HepG2 (cell line): ENCODE data around the gene GNB3. TPM values are rescaled to one million over a fixed set of nuclear protein-coding genes. Genes with fewer than 3 reads are reported as not detected.

Experiments used
- ATAC-seq: fragments of 200-7000 bp; cut with Tn5 transposase; 3 replicates; pipeline ENCODE4 v1.9.1; 2020; ENCODE audit warnings: mild to moderate bottlenecking, moderate library complexity
- BruUV-seq: library from RNA; stranded (reverse); fragments of 400-500 nt; replicated peaks from 2 replicates; lab custom pipeline; 2021; lab: Mats Ljungman, UMichigan
- CTCF ChIA-PET: fragments of 300-600 bp; formaldehyde crosslinking; extraction: SDS; loops from one replicate; lab custom pipeline; 2021; ENCODE audit warnings: low total read pairs, inconsistent platforms, low intra/inter-chr PET ratio; lab: Yijun Ruan, JAX
- POLR2A ChIA-PET: fragments of 350-600 bp; sonication (Branson Sonifier 250); formaldehyde crosslinking; loops from one replicate; lab custom pipeline; 2020; ENCODE audit warnings: antibody characterized with exemption, inconsistent platforms; lab: Yijun Ruan, JAX
- DNase-seq: peaks from one replicate; pipeline ENCODE4 v3.0.0-alpha.2; 2015; ENCODE audit warnings: low spot score
- FAIRE-seq: peaks from 3 replicates; lab custom pipeline; 2011; peaks lifted over from hg19 to GRCh38; lab: Jason Lieb, UNC
- H2AFZ ChIP-seq: one replicate; pipeline ENCODE4 v1.6.1; 2011; ENCODE audit warnings: low read length, inconsistent platforms
- H3K27ac ChIP-seq: fragments of 300-600 bp; 3 replicates; pipeline ENCODE4 v1.8.0; 2011; ENCODE audit warnings: mixed run types, mild to moderate bottlenecking, mixed read lengths, low read length, inconsistent platforms; ENCODE audit not compliant: insufficient read depth; ENCODE audit errors: extremely low read length
- H3K27me3 ChIP-seq, 2 experiments: fragments of 200-600 bp in 1 of 2; 2 replicates in 1 of 2; 3 replicates in 1 of 2; pipeline versions ENCODE4 v1.6.0 to v1.8.0; 2011; ENCODE audit warnings: low read length in 2 of 2, mild to moderate bottlenecking in 2 of 2, moderate library complexity in 2 of 2, inconsistent platforms in 1 of 2; ENCODE audit not compliant: insufficient read depth in 2 of 2, control insufficient read depth in 1 of 2
- H3K36me3 ChIP-seq, 2 experiments: fragments of 200-600 bp in 1 of 2; replicated peaks in 1 of 2; 2 replicates in 1 of 2; 3 replicates in 1 of 2; pipeline versions ENCODE4 v1.5.1 to v1.8.0; 2011; ENCODE audit warnings: low read length in 2 of 2, inconsistent platforms in 1 of 2; ENCODE audit not compliant: insufficient read depth in 2 of 2, control insufficient read depth in 1 of 2
- H3K4me1 ChIP-seq: 2 replicates; pipeline ENCODE4 v1.5.1; 2012; ENCODE audit warnings: low read length, inconsistent platforms; ENCODE audit not compliant: insufficient read depth
- H3K4me2 ChIP-seq: 2 replicates; pipeline ENCODE4 v1.6.0; 2011; ENCODE audit warnings: low read depth, low read length, inconsistent platforms
- H3K4me3 ChIP-seq, 3 experiments: fragments of 200-600 bp in 1 of 3; sonication (generic), shearing (Covaris generic) in 1 of 3; replicated peaks in 1 of 3; 2 replicates each; pipeline ENCODE4 v1.5.1; 2011 to 2016; ENCODE audit warnings: low read length in 3 of 3, inconsistent platforms in 2 of 3, low read depth in 2 of 3, mild to moderate bottlenecking in 2 of 3, control low read depth in 1 of 3, mixed read lengths in 1 of 3; ENCODE audit not compliant: insufficient read depth in 1 of 3
- H3K79me2 ChIP-seq: one replicate; pipeline ENCODE4 v1.6.1; 2011; ENCODE audit warnings: low read length, inconsistent platforms; ENCODE audit not compliant: insufficient read depth
- H3K9ac ChIP-seq: 2 replicates; pipeline ENCODE4 v1.6.0; 2011; ENCODE audit warnings: mild to moderate bottlenecking, low read depth, low read length, inconsistent platforms; ENCODE audit not compliant: insufficient read depth
- H3K9me3 ChIP-seq: 2 replicates; pipeline ENCODE4 v1.5.1; 2012; ENCODE audit warnings: mild to moderate bottlenecking, low read length
- H4K20me1 ChIP-seq: 2 replicates; pipeline ENCODE4 v1.6.0; 2011; ENCODE audit warnings: inconsistent platforms, mild to moderate bottlenecking, low read length, moderate library complexity; ENCODE audit not compliant: insufficient read depth
- ARID2 ChIP-seq: sonication (generic); formaldehyde crosslinking; IDR thresholded peaks from 2 replicates; pipeline ENCODE4 v1.8.1; 2022; ENCODE audit warnings: mild to moderate bottlenecking, missing genetic modification reagents, borderline replicate concordance
- ATF5 ChIP-seq: sonication (generic); formaldehyde crosslinking; IDR thresholded peaks from 2 replicates; pipeline ENCODE4 v1.4.0; 2020; ENCODE audit warnings: mild to moderate bottlenecking, low read depth, missing genetic modification reagents
- BRD4 ChIP-seq: sonication (generic); formaldehyde crosslinking; IDR thresholded peaks from 2 replicates; pipeline ENCODE4 v1.4.0; 2020; ENCODE audit warnings: missing genetic modification reagents
- DNMT3B ChIP-seq: conservative IDR thresholded peaks from 2 replicates; pipeline ENCODE4 v1.6.1; 2016; ENCODE audit warnings: missing biosample characterization, control low read depth
- GABPB1 ChIP-seq: IDR thresholded peaks from 2 replicates; pipeline ENCODE4 v1.6.1; 2016; ENCODE audit warnings: mild to moderate bottlenecking, missing genetic modification reagents, moderate library complexity, missing compliant biosample characterization
- GATA4 ChIP-seq: sonication (generic); IDR thresholded peaks from 2 replicates; pipeline ENCODE4 v1.6.1; 2016; ENCODE audit warnings: antibody characterized with exemption, low read depth, borderline replicate concordance
- GATAD2A ChIP-seq: IDR thresholded peaks from 2 replicates; pipeline ENCODE4 v1.6.1; 2016
- GPN1 ChIP-seq: sonication (generic); formaldehyde crosslinking; IDR thresholded peaks from 2 replicates; pipeline ENCODE4 v1.5.1; 2020; ENCODE audit warnings: missing genetic modification reagents, borderline replicate concordance
- HDAC1 ChIP-seq: sonication (generic); formaldehyde crosslinking; IDR thresholded peaks from 2 replicates; pipeline ENCODE4 v1.5.1; 2020; ENCODE audit warnings: mild to moderate bottlenecking, missing genetic modification reagents
- HDAC6 ChIP-seq: fragments of 200-600 bp; sonication (generic); IDR thresholded peaks from 2 replicates; pipeline ENCODE4 v1.7.0; 2017; ENCODE audit warnings: mild to moderate bottlenecking, antibody characterized with exemption, low read length, low read depth
- JUN ChIP-seq: sonication (generic); formaldehyde crosslinking; IDR thresholded peaks from 2 replicates; pipeline ENCODE4 v1.4.0; 2020; ENCODE audit warnings: mild to moderate bottlenecking, missing genetic modification reagents
- KDM6A ChIP-seq: IDR thresholded peaks from 2 replicates; pipeline ENCODE4 v1.6.1; 2016; ENCODE audit warnings: low read depth
- MBNL3 ChIP-seq: fragments of 250-450 bp; sonication (Bioruptor Pico); conservative IDR thresholded peaks from 2 replicates; pipeline ENCODE4 v1.8.0; 2022; ENCODE audit warnings: mild to moderate bottlenecking, inconsistent platforms
- MEF2D ChIP-seq: sonication (generic); formaldehyde crosslinking; IDR thresholded peaks from 2 replicates; pipeline ENCODE4 v1.5.1; 2020; ENCODE audit warnings: mild to moderate bottlenecking, missing genetic modification reagents
- NFATC3 ChIP-seq: sonication (generic); formaldehyde crosslinking; IDR thresholded peaks from 2 replicates; pipeline ENCODE4 v1.5.1; 2020; ENCODE audit warnings: mild to moderate bottlenecking, missing genetic modification reagents
- NFE2L1 ChIP-seq: sonication (generic); formaldehyde crosslinking; IDR thresholded peaks from 2 replicates; pipeline ENCODE4 v1.4.0; 2020; ENCODE audit warnings: missing genetic modification reagents, mild to moderate bottlenecking, borderline replicate concordance
- PLRG1 ChIP-seq: fragments of 450-650 bp; conservative IDR thresholded peaks from 2 replicates; pipeline ENCODE4 v1.6.1; 2016
- SIX4 ChIP-seq: sonication (generic); formaldehyde crosslinking; IDR thresholded peaks from 2 replicates; pipeline ENCODE4 v1.4.0; 2020; ENCODE audit warnings: missing genetic modification reagents
- SP5 ChIP-seq: IDR thresholded peaks from 2 replicates; pipeline ENCODE4 v1.6.1; 2016; ENCODE audit warnings: low read depth, borderline replicate concordance
- SRF ChIP-seq: IDR thresholded peaks from 2 replicates; pipeline ENCODE4 v1.6.1; 2011; ENCODE audit warnings: mild to moderate bottlenecking, low read depth, low read length, moderate library complexity
- TARDBP ChIP-seq: sonication (generic); formaldehyde crosslinking; IDR thresholded peaks from 2 replicates; pipeline ENCODE4 v1.8.0; 2022; ENCODE audit warnings: mild to moderate bottlenecking, missing genetic modification reagents
- TMF1 ChIP-seq: sonication (generic); formaldehyde crosslinking; IDR thresholded peaks from 2 replicates; pipeline ENCODE4 v1.8.1; 2022; ENCODE audit warnings: low read depth, missing genetic modification reagents
- U2AF1 ChIP-seq: fragments of 200-400 bp; formaldehyde crosslinking; optimal IDR thresholded peaks from 2 replicates; pipeline ENCODE3; 2017; ENCODE audit warnings: mild to moderate bottlenecking, low read depth, low read length
- ZBTB25 ChIP-seq: IDR thresholded peaks from 2 replicates; pipeline ENCODE4 v1.6.1; 2018; ENCODE audit warnings: missing genetic modification reagents
- ZFP36 ChIP-seq: fragments of 150-350 bp; IDR thresholded peaks from 2 replicates; pipeline ENCODE4 v1.6.1; 2018; ENCODE audit warnings: borderline replicate concordance, low read length, low read depth; ENCODE audit not compliant: partially characterized antibody
- ZNF282 ChIP-seq: fragments of 450-650 bp; IDR thresholded peaks from 2 replicates; pipeline ENCODE4 v1.6.1; 2018; ENCODE audit not compliant: partially characterized antibody
- ZNF382 ChIP-seq: sonication (generic); formaldehyde crosslinking; IDR thresholded peaks from 2 replicates; pipeline ENCODE4 v1.5.0; 2020; ENCODE audit warnings: missing genetic modification reagents, mild to moderate bottlenecking, borderline replicate concordance
- ZNF577 ChIP-seq: sonication (generic); formaldehyde crosslinking; IDR thresholded peaks from 2 replicates; pipeline ENCODE4 v1.4.0; 2020; ENCODE audit warnings: mild to moderate bottlenecking, low read depth, missing genetic modification reagents, borderline replicate concordance
- ZSCAN9 ChIP-seq: IDR thresholded peaks from 2 replicates; pipeline ENCODE4 v1.6.1; 2016; ENCODE audit warnings: borderline replicate concordance
- WGBS: methylation state at CpG from one replicate; pipeline ENCODE4 v1.1.6; 2017; ENCODE audit warnings: low lambda C conversion rate; 5-methylcytosine and 5-hydroxymethylcytosine counted together
- in situ Hi-C: cut with HindIII; loops from 2 replicates; pipeline ENCODE4 v1.10.0; 2017; ENCODE audit warnings: low pct_unique_long_range_greater_than_20kb; ENCODE audit not compliant: extremely low pct_ligation_motif_present
- intact Hi-C: fragments of 100-400 bp; cut with micrococcal nuclease; formaldehyde crosslinking; loops from one replicate; pipeline ENCODE4 v1.10.0; 2022; ENCODE audit not compliant: unreplicated experiment
- polyA plus RNA-seq, 8 experiments: library from polyadenylated mRNA; depleted of rRNA in 3 of 8; stranded (reverse) in 7 of 8; unstranded in 1 of 8; fragments of >200 nt; fragmentation: Illumina TruSeq in 4 of 8; extraction: Trizol in 4 of 8; gene quantifications; 2 replicates each; pipeline versions ENCODE4 v1.2.1 to v1.2.3, GENCODE V29; 2011 to 2016; ENCODE audit warnings: low read depth in 4 of 8, missing spikeins in 1 of 8, mixed read lengths in 1 of 8; ENCODE audit not compliant: insufficient read depth in 1 of 8
- total RNA-seq, 5 experiments: library from RNA; depleted of rRNA; stranded (reverse); fragments of >200 nt; fragmentation: Illumina TruSeq; extraction: Trizol; gene quantifications; 2 replicates each; pipeline ENCODE4 v1.2.3, GENCODE V29; 2016; ENCODE audit warnings: low read depth in 1 of 5

GNB3 gene
- total and polyA plus RNA-seq, 2 of the 13 experiments (the other 11 are each of a cell fraction or from before 2014, with no cell fraction given), result 1.3 to 3.6 TPM

GRCh38 chr12:6866920-6867412 is 26.2 kb downstream of the GNB3 start:
- peaks cover 41% of the 10 kb centered on the region for H4K20me1 ChIP-seq
- FAIRE-seq (no peak), ATAC-seq (peak; percentile 10), DNase-seq (no peak)
- H3K9me3 ChIP-seq, result no peaks in the 10 kb centered on the region
- in situ Hi-C loops, result no loop called here
- H3K27me3 ChIP-seq, result no peaks in the 10 kb centered on the region; a peak in 1 of 5 replicates
- H3K36me3 ChIP-seq, result peaks cover 18 to 39% of the 10 kb centered on the region in 2 experiments
- H3K4me1 ChIP-seq, result peaks cover 43% of the 10 kb centered on the region
- H2AFZ ChIP-seq, result no peak overlapping the region
- no TSS peak for BruUV-seq
- ChIA-PET POLR2A (interaction anchor here (0.9 to 6.0 kb wide), 12 partner anchors 10 to 178 kb away, joined by 3 to 132 read pairs (median 6); partner anchors contain the start of genes C12orf57, CDCA3, MLF2 and RNU7-1), CTCF (no interaction called here)
- intact Hi-C loops, result no loop called here
- WGBS, result no CpG with 5 or more reads among the region's 33 CpGs
- peak overlapping the region; percentile 98 for H3K4me2 ChIP-seq
- no peak overlapping the region for H3K27ac ChIP-seq
- H3K9ac ChIP-seq, result peak overlapping the region; percentile 69
- peaks cover 29% of the 10 kb centered on the region for H3K79me2 ChIP-seq
- H3K4me3 ChIP-seq, result peak overlapping the region; percentile 59 to 92 (median 88); a peak in 5 of 6 replicates
- TF ChIP-seq ZNF382 (CRISPR knock-in tag), result no peak
- TF ChIP-seq GATAD2A (CRISPR knock-in tag), result peak; percentile 8
- TF ChIP-seq HDAC1 (CRISPR knock-in tag), result no peak
- no peak for TF ChIP-seq KDM6A (CRISPR knock-in tag)
- no peak for TF ChIP-seq PLRG1
- TF ChIP-seq ATF5, result no peak
- no peak for TF ChIP-seq SP5 (CRISPR knock-in tag)
- no peak for TF ChIP-seq ZNF577 (CRISPR knock-in tag)
- TF ChIP-seq NFATC3 (CRISPR knock-in tag), result no peak
- TF ChIP-seq MBNL3 (CRISPR knock-in tag), result no peak
- TF ChIP-seq ZNF282, result no peak
- no peak for TF ChIP-seq U2AF1
- no peak for TF ChIP-seq SIX4 (CRISPR knock-in tag)
- TF ChIP-seq TARDBP (CRISPR knock-in tag), result no peak
- TF ChIP-seq GATA4, result no peak
- no peak for TF ChIP-seq ZSCAN9
- TF ChIP-seq ARID2 (CRISPR knock-in tag), result no peak
- TF ChIP-seq ZBTB25 (CRISPR knock-in tag), result no peak
- TF ChIP-seq JUN, result no peak
- no peak for TF ChIP-seq GABPB1 (CRISPR knock-in tag)
- no peak for TF ChIP-seq DNMT3B (CRISPR knock-in tag)
- no peak for TF ChIP-seq MEF2D (CRISPR knock-in tag)
- TF ChIP-seq HDAC6, result no peak
- TF ChIP-seq BRD4 (CRISPR knock-in tag), result no peak
- TF ChIP-seq TMF1 (CRISPR knock-in tag), result no peak
- TF ChIP-seq ZFP36, result no peak
- TF ChIP-seq NFE2L1 (CRISPR knock-in tag), result no peak
- no peak for TF ChIP-seq GPN1 (CRISPR knock-in tag)
- no peak for TF ChIP-seq SRF
